Effector memory CD4-positive, alpha-beta T cell (primary cell): Measurements from ENCODE around the gene TRPV3.

ENCODE experiments used
- DNase-seq, 3 donors: peaks; one replicate each; pipeline ENCODE4 v3.0.0-alpha.2; 2020
- H3K27ac ChIP-seq: 2 replicates; pipeline ENCODE4 v1.7.0; 2013; ENCODE audit warnings: mild to moderate bottlenecking, low read length, moderate library complexity; ENCODE audit not compliant: insufficient read depth, poor library complexity, severe bottlenecking
- H3K27me3 ChIP-seq: replicated peaks from 2 replicates; pipeline ENCODE4 v1.7.0; 2013; ENCODE audit warnings: mild to moderate bottlenecking, low read length; ENCODE audit not compliant: insufficient read depth, control insufficient read depth, poor library complexity, severe bottlenecking
- H3K36me3 ChIP-seq: 2 replicates; pipeline ENCODE4 v1.7.0; 2013; ENCODE audit warnings: mild to moderate bottlenecking, low read length, moderate library complexity; ENCODE audit not compliant: control insufficient read depth, insufficient read depth
- H3K4me1 ChIP-seq: 2 replicates; pipeline ENCODE4 v1.7.0; 2013; ENCODE audit warnings: low read length, mild to moderate bottlenecking; ENCODE audit not compliant: control insufficient read depth, insufficient read depth, poor library complexity, severe bottlenecking
- H3K4me3 ChIP-seq: 2 replicates; pipeline ENCODE4 v1.7.0; 2013; ENCODE audit warnings: low read length, low read depth, mild to moderate bottlenecking; ENCODE audit not compliant: insufficient read depth, poor library complexity, severe bottlenecking
- H3K9me3 ChIP-seq: 2 replicates; pipeline ENCODE4 v1.7.0; 2013; ENCODE audit warnings: mild to moderate bottlenecking, low read length, moderate library complexity; ENCODE audit not compliant: control insufficient read depth

The TRPV3 gene

GRCh38 chr17:3558603-3559269 is 1.1 kb upstream of the TRPV3 start:
- Histone ChIP-seq H3K27ac (no peak overlapping the region), H3K36me3 (no peaks in the 10 kb centered on the region), H3K27me3 (no peaks in the 10 kb centered on the region), H3K9me3 (no peaks in the 10 kb centered on the region), H3K4me1 (peaks cover 6% of the 10 kb centered on the region), H3K4me3 (no peak overlapping the region)
- DNase-seq = peak; percentile 33 to 50 (median 45)

GRCh38 chr17:3556916-3557767 is 470 bp downstream of the TRPV3 start:
- Histone ChIP-seq H3K4me1 (peaks cover 6% of the 10 kb centered on the region), H3K4me3 (no peak overlapping the region), H3K9me3 (no peaks in the 10 kb centered on the region), H3K27me3 (no peaks in the 10 kb centered on the region), H3K27ac (no peak overlapping the region), H3K36me3 (no peaks in the 10 kb centered on the region)
- no peak for DNase-seq

- Histone ChIP-seq H3K4me1 (peaks cover 6% of the 10 kb centered on the region), H3K36me3 (no peaks in the 10 kb centered on the region), H3K27me3 (no peaks in the 10 kb centered on the region), H3K27ac (no peak overlapping the region), H3K9me3 (no peaks in the 10 kb centered on the region), H3K4me3 (no peak overlapping the region)
- DNase-seq = no peak
Measured at GRCh38 chr17:3556239-3556915, 1.2 kb downstream of the TRPV3 start.

GRCh38 chr17:3555189-3555796 is 2.3 kb downstream of the TRPV3 start:
- Histone ChIP-seq H3K9me3 (no peaks in the 10 kb centered on the region), H3K36me3 (no peaks in the 10 kb centered on the region), H3K4me1 (peaks cover 6% of the 10 kb centered on the region), H3K4me3 (no peak overlapping the region), H3K27ac (no peak overlapping the region), H3K27me3 (no peaks in the 10 kb centered on the region)
- DNase-seq = no peak

GRCh38 chr17:3554440-3554839 is 3.2 kb downstream of the TRPV3 start:
- no peaks in the 10 kb centered on the region for H3K36me3 ChIP-seq
- H3K4me3 ChIP-seq = no peak overlapping the region
- H3K9me3 ChIP-seq = no peaks in the 10 kb centered on the region
- H3K27ac ChIP-seq = no peak overlapping the region
- no peaks in the 10 kb centered on the region for H3K27me3 ChIP-seq
- DNase-seq = no peak
- peaks cover 6% of the 10 kb centered on the region for H3K4me1 ChIP-seq

- H3K4me3 ChIP-seq = no peak overlapping the region
- H3K27ac ChIP-seq = no peak overlapping the region
- no peaks in the 10 kb centered on the region for H3K36me3 ChIP-seq
- DNase-seq = no peak
- H3K4me1 ChIP-seq = peaks cover 6% of the 10 kb centered on the region
- no peaks in the 10 kb centered on the region for H3K9me3 ChIP-seq
- H3K27me3 ChIP-seq = no peaks in the 10 kb centered on the region
Measured at GRCh38 chr17:3553419-3554401, 3.9 kb downstream of the TRPV3 start.

GRCh38 chr17:3552916-3553315 is 4.7 kb downstream of the TRPV3 start:
- H3K36me3 ChIP-seq = no peaks in the 10 kb centered on the region
- no peak for DNase-seq
- no peak overlapping the region for H3K27ac ChIP-seq
- H3K27me3 ChIP-seq = no peaks in the 10 kb centered on the region
- no peak overlapping the region for H3K4me3 ChIP-seq
- no peaks in the 10 kb centered on the region for H3K9me3 ChIP-seq
- H3K4me1 ChIP-seq = peaks cover 1% of the 10 kb centered on the region

GRCh38 chr17:3551189-3551588 is 6.4 kb downstream of the TRPV3 start:
- no peak overlapping the region for H3K4me3 ChIP-seq
- no peaks in the 10 kb centered on the region for H3K27me3 ChIP-seq
- H3K36me3 ChIP-seq = no peaks in the 10 kb centered on the region
- DNase-seq = no peak
- no peaks in the 10 kb centered on the region for H3K4me1 ChIP-seq
- no peak overlapping the region for H3K27ac ChIP-seq
- H3K9me3 ChIP-seq = no peaks in the 10 kb centered on the region

- no peak overlapping the region for H3K27ac ChIP-seq
- no peak for DNase-seq
- no peaks in the 10 kb centered on the region for H3K36me3 ChIP-seq
- H3K4me3 ChIP-seq = no peak overlapping the region
- no peaks in the 10 kb centered on the region for H3K27me3 ChIP-seq
- no peaks in the 10 kb centered on the region for H3K9me3 ChIP-seq
- H3K4me1 ChIP-seq = no peaks in the 10 kb centered on the region
Measured at GRCh38 chr17:3549610-3550162, 7.9 kb downstream of the TRPV3 start.
